ENCODE data around the gene HOXA13. TPM values are rescaled to one million over a fixed set of nuclear protein-coding genes. Genes with fewer than 3 reads are reported as not detected.

The HOXA13 gene
- total RNA-seq, 1 donor from 2014 or later, result not detected

DNA sequence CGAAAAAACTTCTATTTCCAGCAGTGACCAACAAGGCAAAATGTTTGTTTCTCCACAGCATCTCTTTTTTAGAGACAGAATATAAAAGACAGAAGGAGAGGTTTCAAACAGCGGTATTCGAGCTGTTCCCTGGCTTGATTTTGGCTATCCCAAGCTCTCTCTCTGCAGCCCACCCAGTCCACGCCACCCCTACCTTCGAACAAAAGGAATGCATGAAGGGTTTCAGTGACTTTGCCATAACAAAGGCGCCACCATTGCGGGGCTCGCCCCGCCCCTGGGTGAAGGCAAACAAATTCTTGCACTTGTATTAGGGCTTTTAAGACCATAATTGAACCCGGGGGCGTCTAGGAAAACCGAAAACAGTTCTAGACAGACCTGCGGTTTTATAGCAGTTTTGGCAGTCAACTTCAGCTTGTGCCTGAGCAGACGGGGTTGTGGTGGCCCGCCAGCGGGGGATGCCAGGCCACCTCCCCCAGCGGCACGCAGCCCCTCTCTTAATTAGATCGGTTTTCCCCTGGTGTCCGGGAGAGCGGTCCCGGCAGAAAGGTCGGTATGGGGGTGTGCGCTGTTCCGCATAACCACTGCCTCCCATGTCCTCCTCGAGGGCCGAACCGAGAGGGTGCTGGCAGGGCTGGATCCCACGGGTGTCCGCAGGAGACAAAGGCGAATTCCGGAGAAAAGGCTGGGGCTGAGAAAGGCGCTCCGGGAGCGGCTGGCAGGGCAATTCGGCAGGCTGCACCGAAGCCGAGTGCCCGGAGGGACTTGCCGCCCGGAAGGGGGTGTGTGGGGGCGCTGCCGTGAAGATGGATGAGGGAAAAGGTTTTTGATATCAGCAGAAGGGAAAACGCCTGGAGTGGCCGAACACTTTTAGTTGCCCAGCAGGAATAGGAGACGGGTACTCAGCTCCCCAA lies 12.2 kb downstream of the HOXA13 start:
- H3K36me3 Mint-ChIP-seq (ENCODE audit: low read depth), result peaks cover 8% of the 10 kb centered on the region
- no peak overlapping the region for H3K27ac Mint-ChIP-seq
- H3K27me3 Mint-ChIP-seq, result peaks cover 87% of the 10 kb centered on the region
- H3K9me3 Mint-ChIP-seq, result no peaks in the 10 kb centered on the region
- intact Hi-C loops (cut with micrococcal nuclease), result no loop called here
- DNase-seq, result no peak
- peak overlapping the region; percentile 64 for H3K4me3 Mint-ChIP-seq
- peaks cover 15% of the 10 kb centered on the region for H3K4me1 Mint-ChIP-seq

DNA sequence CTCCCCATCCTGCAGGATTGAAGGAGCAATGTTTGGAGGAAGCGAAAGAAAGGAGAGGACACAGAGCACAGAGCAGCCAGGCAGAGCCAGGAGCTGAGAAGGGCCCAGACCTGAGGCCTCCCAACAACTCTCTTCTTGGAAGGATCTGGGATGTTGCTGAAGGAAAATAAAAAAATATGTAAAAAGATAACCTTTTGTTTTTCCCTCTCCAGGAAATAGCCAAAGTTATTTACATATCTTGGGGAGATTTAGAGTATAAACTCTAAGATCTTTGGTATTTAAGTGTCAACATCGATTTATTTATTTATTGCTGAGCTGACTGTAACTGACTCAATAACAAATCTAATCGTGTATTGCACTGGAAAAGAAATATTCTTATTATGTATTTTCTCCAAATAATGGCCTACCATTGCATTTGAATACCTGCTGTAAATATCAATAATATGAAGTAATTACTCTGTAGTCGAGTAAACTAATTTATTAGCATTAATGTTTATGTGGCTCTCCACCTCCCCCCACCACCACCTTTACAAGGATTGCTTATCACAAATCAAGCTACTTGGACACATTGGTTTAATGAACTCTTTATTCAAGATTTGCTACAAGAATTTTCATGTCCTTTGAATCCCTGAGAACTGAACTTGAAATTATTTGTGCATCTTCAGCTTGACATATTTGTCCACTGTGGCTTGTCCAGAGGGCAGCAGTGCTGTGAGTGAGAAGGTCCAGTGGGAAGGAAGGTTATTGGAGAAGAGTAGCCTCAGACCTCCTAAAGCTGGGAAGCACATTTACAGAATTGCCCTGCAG lies 13.0 kb downstream of the HOXA13 start:
- intact Hi-C loops (cut with micrococcal nuclease), result no loop called here
- H3K36me3 Mint-ChIP-seq (ENCODE audit: low read depth), result peaks cover 8% of the 10 kb centered on the region
- no peak overlapping the region for H3K27ac Mint-ChIP-seq
- peaks cover 87% of the 10 kb centered on the region for H3K27me3 Mint-ChIP-seq
- no peak for DNase-seq
- H3K4me3 Mint-ChIP-seq, result no peak overlapping the region
- H3K9me3 Mint-ChIP-seq, result no peaks in the 10 kb centered on the region
- peaks cover 15% of the 10 kb centered on the region for H3K4me1 Mint-ChIP-seq

DNA sequence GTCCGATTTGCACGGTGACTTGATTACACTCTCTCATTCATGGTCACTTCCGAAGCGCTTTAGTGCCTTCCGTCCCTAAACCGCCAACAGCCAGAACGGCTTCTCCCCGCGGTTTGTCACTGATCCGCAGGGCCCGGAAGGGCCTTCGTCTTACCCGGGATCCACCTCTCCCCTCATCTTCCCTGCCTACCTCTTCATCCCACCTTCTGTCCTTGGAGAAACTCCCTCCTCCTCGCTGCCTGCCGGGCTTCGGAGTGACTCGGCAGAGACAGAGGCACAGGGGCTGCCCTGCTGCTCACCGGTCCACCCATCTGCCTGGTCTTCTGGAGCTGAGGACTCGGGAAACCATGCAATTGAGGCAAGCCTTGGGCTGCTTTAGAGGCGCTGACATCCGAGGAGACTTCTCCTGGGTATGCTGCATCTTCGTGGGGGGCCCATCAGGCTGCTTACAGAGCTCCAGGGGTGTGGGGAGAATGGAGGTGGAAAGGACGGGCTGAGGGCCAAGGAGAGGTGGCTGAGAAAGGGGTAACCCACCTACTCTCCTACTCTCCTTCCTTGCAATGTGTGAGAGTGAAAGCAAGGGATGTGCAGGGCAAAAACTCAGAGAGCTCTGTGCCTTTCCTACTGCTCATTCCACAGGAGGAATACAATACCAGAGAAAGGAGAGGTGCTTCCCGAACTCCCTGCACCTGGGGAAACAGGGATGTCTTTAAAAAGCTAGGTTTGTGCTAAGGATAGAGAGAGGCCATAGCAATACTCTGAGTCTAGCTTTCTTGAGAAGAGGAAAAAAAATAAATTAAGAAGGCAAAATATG lies 13.8 kb downstream of the HOXA13 start:
- peaks cover 85% of the 10 kb centered on the region for H3K27me3 Mint-ChIP-seq
- intact Hi-C loops (cut with micrococcal nuclease), result loop anchor here (2.0 kb wide), 2 partner anchors 13 to 15 kb away; no protein-coding TSS in a partner anchor
- DNase-seq, result no peak
- peak overlapping the region; percentile 63 for H3K4me3 Mint-ChIP-seq
- no peaks in the 10 kb centered on the region for H3K9me3 Mint-ChIP-seq
- peaks cover 15% of the 10 kb centered on the region for H3K4me1 Mint-ChIP-seq
- H3K27ac Mint-ChIP-seq, result peak overlapping the region; percentile 75
- H3K36me3 Mint-ChIP-seq (ENCODE audit: low read depth), result peaks cover 8% of the 10 kb centered on the region

DNA sequence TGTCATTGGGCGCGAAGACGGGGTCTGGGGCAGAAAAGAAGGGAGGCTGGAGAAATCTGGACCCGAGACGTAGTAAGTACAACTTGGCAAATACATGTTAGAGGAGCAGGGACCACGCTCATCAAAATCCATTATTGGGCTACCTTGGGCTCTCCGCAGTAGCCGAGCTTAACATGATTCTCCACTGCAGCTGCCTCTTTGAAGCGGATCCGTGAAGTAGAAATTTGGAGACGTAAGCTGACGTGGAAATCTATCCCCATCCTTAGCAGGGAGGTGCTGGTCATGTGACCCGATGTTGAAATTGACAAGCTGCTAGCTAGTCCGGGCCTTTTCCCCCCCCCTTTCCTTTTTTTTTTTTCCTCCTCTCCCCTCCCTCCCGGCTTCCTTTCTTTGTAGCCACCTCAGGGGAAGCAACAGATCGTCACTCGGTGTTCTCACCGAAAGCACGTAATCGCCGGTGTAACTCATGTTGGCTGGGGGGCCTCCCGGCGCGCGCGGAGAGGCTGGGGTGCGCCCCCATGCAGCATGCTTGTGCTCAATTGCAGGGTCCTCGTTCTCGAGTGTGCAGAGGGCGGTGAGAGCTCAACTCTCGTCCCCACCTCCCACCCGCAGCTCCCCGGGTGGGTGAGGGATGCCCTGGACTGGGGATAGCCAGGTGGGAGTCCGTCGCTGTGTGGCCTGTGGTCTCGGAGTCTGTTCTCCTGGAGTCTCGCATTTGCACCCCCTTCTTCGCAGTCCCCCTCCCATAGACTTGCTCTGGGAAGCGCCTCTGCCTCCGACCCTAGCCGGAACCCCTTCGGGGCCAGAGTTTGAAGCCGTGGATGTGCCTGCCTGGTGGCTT lies 14.7 kb downstream of the HOXA13 start, which contains the start of gene HOXA11:
HOXA11 (minus strand) TSS at position 220 of the 841 bp plus-strand sequence; CDS start at position 132, 88 bp downstream.
- Mint-ChIP-seq H3K36me3 (ENCODE audit: low read depth) (peaks cover 8% of the 10 kb centered on the region), H3K27me3 (peaks cover 81% of the 10 kb centered on the region), H3K4me1 (peaks cover 15% of the 10 kb centered on the region), H3K4me3 (peak within 1 kb of the TSS; percentile 63), H3K9me3 (no peaks in the 10 kb centered on the region), H3K27ac (peak within 1 kb of the TSS; percentile 78)
- intact Hi-C loops (cut with micrococcal nuclease), result loop anchor here (2.0 kb wide), 2 partner anchors 14 kb away; no protein-coding TSS in a partner anchor
- no peak for DNase-seq

DNA sequence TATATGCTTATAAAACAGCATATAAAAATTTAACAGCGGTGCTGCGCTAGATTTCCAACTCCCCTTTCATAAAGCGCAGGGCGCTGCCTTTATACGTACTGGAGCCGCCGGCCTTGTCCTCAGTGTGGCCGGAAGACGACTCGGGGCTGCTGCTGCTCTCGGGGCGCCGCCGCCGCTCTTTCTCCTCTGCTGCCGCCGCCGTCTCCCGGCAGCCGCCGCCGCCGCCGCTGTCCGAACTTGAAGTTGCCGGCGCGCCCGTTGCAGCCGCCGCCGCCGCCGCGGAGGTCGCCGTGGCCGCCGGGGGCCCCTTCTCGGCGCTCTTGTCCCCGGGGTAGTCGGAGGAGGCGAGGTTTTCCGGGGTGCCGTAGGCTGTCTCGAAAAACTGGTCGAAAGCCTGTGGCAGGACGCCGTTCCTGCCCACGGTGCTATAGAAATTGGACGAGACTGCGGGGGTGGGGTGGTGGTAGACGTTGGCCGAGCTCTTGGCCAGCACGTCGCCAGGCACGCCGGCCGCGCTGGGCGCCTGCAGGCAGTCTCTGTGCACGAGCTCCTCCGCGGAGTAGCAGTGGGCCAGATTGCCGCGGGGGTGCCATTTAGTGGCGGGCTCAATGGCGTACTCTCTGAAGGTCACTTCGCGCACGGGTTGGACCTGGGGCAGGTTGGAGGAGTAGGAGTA lies 15.4 kb downstream of the HOXA13 start:
- peak; percentile 69 for DNase-seq
- Mint-ChIP-seq H3K4me3 (peak overlapping the region; percentile 56), H3K27me3 (peaks cover 78% of the 10 kb centered on the region), H3K4me1 (peaks cover 18% of the 10 kb centered on the region), H3K9me3 (no peaks in the 10 kb centered on the region), H3K36me3 (ENCODE audit: low read depth) (peaks cover 8% of the 10 kb centered on the region), H3K27ac (peak overlapping the region; percentile 78)
- intact Hi-C loops (cut with micrococcal nuclease), result loop anchor here (2.0 kb wide), 2 partner anchors 14 kb away; no protein-coding TSS in a partner anchor

DNA sequence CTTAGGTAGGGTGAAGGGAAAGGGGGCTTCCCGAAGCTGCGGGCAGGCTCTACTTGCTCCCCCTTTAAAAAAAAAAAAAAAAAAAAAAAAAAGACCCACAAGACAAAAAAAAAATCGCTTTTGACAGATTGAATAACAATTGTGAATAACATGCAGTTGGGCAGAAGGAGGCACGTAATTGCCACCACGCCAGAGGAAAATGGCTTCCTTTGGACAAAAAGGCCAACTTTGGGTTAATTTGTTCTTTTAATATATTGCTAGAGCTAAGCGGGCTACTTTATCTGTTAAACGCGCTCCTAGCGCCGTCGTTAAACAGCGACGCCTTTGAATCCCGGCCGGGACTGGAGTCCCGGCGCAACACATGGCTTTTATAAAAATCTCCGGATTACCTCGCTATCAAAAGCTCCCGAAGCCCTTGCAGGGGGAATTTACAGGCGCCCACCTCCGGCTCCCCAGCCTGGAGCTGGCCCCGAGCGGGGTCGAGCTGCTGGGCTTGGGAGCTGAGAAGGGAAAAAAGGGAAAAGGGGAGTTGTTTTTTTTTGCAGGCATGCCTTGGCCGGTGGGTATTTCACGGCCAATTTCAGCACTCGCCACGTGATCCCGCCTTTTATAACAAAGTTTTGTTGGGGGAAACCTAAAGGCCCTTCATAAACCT lies 16.1 kb downstream of the HOXA13 start:
- H3K36me3 Mint-ChIP-seq (ENCODE audit: low read depth), result peaks cover 8% of the 10 kb centered on the region
- H3K27me3 Mint-ChIP-seq, result peaks cover 79% of the 10 kb centered on the region
- intact Hi-C loops (cut with micrococcal nuclease), result loop anchor here (2.0 kb wide), 2 partner anchors 13 to 15 kb away; no protein-coding TSS in a partner anchor
- H3K9me3 Mint-ChIP-seq, result no peaks in the 10 kb centered on the region
- no peak overlapping the region for H3K4me3 Mint-ChIP-seq
- DNase-seq, result peak; percentile 60
- peaks cover 18% of the 10 kb centered on the region for H3K4me1 Mint-ChIP-seq
- no peak overlapping the region for H3K27ac Mint-ChIP-seq

DNA sequence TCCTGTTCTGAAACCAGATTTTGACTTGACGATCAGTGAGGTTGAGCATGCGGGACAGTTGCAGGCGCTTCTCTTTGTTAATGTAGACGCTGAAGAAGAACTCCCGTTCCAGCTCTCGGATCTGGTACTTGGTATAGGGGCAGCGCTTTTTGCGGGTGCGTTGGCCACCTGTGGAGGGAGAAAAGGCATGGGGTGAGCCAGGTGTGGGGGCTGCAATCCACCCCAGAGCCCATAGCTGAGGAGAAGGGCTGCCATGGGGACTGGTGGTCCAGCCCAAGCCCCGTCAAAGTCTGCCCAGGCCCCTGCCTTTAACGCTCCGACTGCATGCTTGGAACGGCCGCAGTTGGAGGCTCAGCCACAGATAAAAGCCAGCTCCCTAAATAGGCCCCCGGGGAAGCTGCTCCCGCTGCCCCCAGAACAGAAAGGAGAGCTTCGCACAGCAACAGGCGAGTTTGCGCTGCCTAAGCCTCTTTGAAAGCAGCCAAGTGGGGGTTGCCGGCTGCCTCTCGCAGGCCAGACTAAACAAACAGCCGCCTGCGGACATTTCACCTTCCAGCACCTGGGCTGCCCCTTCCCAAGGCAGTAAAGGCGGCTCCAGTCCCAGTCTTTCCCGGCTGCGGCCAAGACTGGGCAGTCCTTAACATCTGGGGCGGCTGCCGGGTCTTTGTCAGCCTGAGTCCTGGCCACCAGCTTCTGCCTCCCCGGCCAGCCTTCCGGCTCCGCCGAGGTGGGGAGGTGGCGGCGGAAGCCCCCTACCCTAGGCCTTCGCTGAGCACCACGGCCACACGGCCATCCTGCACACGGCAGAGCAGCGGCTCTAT lies 16.8 kb downstream of the HOXA13 start:
- intact Hi-C loops (cut with micrococcal nuclease), result no loop called here
- no peak overlapping the region for H3K27ac Mint-ChIP-seq
- peaks cover 13% of the 10 kb centered on the region for H3K4me1 Mint-ChIP-seq
- no peaks in the 10 kb centered on the region for H3K9me3 Mint-ChIP-seq
- peaks cover 76% of the 10 kb centered on the region for H3K27me3 Mint-ChIP-seq
- DNase-seq, result no peak
- H3K4me3 Mint-ChIP-seq, result no peak overlapping the region
- peaks cover 8% of the 10 kb centered on the region for H3K36me3 Mint-ChIP-seq (ENCODE audit: low read depth)

DNA sequence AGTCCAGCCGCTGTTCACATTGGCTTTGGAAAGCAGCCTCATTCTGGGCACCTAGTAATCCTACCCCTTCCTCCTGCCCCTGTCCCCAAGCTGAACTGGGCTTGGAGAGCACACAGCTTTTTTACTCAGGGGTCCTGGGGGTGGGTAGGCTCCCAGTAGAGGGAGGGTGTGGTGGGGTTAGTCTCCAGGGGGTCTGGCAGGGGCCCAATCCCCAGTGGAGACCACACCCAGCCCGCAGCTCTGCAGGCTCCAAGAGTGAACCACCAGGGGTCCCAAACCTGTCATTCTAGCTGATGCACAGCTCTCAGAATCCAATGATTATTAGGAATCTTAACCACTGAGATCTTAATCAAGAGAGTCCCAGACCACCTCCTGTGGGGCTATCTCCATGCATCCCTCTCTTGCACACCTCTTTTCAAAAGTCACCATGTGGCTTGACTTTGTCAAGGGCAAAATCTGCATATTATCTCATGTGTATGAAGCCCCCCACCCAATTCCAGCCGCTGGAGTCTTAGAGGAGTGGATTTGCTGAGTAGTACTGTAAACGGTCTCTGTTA lies 17.5 kb downstream of the HOXA13 start:
- no peak overlapping the region for H3K4me3 Mint-ChIP-seq
- H3K27me3 Mint-ChIP-seq, result peaks cover 74% of the 10 kb centered on the region
- H3K36me3 Mint-ChIP-seq (ENCODE audit: low read depth), result peaks cover 8% of the 10 kb centered on the region
- no peak for DNase-seq
- H3K9me3 Mint-ChIP-seq, result no peaks in the 10 kb centered on the region
- peaks cover 13% of the 10 kb centered on the region for H3K4me1 Mint-ChIP-seq
- H3K27ac Mint-ChIP-seq, result no peak overlapping the region
- intact Hi-C loops (cut with micrococcal nuclease), result no loop called here

DNA sequence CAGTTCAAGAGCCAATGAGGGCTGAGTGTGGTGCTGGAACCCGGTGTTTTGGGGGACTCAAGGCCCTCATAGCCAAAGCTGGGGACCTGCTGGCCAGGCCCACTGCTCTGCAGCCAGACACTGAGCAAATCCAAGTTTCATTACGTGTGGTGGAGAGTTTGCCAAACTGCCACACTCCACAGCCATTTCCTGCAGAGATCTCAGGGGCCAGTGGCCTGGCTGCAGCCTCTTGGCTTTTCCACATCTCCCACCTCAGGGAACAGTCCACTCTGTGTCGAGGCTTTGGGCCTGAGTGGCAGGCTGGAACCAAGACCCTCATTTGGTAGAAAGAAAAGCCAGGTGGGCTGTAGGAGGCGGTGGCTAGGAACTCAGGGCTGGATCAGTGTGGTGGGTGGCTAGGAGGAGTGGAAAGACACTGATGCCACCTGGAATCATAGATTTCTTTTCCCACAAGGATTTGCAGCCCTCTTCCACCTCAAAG lies 18.1 kb downstream of the HOXA13 start:
- no peak for DNase-seq

DNA sequence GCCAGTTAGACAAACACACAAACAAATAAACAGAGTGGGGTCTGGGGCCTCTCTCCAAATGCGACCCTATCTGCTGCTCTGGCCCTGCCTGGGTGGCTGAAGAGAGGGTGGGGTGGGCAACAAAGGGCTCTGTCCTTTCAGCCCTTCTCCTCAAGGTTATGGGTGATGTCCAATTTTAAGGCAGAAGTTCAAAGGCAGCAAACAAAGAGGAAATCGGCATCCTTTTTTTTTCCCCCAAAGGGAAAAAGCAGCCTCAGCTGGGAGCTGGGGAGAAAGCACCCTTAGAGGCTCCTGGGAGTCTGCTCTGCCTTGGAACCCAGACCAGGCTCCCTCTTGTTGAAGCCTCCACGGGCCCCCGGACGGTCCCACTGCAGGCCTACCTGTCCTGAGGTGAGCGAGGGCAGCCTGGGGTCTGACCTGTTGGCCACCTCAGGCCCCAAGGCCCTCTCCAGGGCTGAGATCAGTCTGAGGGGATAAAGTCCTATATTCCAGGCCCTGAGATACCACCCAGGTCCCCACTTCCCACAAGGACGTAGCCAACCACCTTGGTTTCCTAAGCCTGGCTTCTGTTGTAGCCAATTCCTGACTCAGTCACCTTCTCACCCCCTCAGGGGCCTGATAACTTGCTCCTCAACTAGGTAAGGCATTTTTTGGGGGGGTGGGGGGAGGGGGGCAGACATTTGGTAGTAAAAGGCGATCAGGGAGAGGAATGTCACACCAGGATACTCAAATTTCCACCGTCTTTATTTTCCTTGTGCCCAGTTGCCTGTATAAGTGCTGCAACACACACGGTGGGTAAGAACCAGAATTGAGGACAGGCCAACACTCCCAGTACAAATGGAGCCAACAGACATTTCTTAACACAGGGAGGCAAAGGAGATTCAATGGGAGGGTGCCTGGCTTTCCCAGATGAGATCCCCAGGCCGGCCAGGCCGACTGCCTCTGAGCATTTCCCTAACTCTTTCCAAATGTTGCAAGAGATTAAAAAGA lies 19.2 kb downstream of the HOXA13 start:
- Mint-ChIP-seq H3K27ac (no peak overlapping the region), H3K36me3 (ENCODE audit: low read depth) (peaks cover 5% of the 10 kb centered on the region), H3K27me3 (peaks cover 65% of the 10 kb centered on the region), H3K4me1 (peaks cover 10% of the 10 kb centered on the region), H3K4me3 (no peak overlapping the region), H3K9me3 (no peaks in the 10 kb centered on the region)
- intact Hi-C loops (cut with micrococcal nuclease), result no loop called here
- DNase-seq, result no peak

More for the DNA sequence above, 18.1 kb downstream of the HOXA13 start:
- peaks cover 8% of the 10 kb centered on the region for H3K36me3 Mint-ChIP-seq (ENCODE audit: low read depth)
- H3K9me3 Mint-ChIP-seq, result no peaks in the 10 kb centered on the region
- peaks cover 13% of the 10 kb centered on the region for H3K4me1 Mint-ChIP-seq
- no peak overlapping the region for H3K4me3 Mint-ChIP-seq
- peaks cover 69% of the 10 kb centered on the region for H3K27me3 Mint-ChIP-seq
- H3K27ac Mint-ChIP-seq, result no peak overlapping the region
- intact Hi-C loops (cut with micrococcal nuclease), result no loop called here

Data from activated CD4-positive, alpha-beta T cell treated with anti-CD3 and anti-CD28 coated beads, Interleukin-2, amount 10 ng/mL, durations not matched to agents 24 days and 14 days (primary cell).